HG03025 (cell line): ENCODE data around the gene GOLGA7B.

ENCODE experiments used
- ATAC-seq: cut with Tn5 transposase; IDR thresholded peaks from one replicate; pipeline ENCODE4 v1.9.1; 2021; ENCODE audit warnings: mild to moderate bottlenecking, moderate library complexity; ENCODE audit not compliant: unreplicated experiment, low FRiP score

Gene GOLGA7B

DNA sequence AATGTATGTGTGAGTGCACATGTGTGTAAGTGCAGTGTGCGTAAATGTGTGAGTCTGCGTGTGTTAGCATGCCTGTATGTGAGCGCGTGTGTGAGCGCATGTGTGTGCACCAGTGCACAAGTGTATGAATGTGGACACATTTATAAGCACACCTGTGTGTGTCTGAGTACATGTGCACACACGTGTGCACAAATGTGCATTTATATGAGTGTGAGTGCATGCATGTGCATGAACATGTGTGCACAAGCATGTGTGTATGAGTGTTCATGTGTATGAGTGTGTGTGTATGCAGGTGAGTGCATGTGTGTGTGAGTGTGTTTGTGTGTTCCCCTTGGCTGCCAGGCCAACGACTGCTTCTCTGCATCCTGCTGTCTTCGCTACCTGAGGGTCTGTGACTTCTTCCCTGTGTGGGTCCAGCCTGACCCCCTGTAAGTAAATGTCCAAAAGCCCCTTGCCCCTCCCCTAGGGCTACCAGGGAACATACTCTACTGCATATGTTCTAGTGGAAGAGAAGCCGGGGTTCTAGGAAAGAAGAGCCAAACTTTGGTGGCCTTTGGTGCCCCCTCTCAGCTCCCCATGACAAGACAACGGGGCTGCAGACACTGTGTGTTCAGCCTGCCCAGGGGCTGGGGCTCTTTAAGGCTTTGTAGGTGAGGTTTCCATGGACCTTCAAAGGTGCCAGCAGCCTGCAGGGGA, 17.0 kb downstream of the GOLGA7B start:
- no peak for ATAC-seq

DNA sequence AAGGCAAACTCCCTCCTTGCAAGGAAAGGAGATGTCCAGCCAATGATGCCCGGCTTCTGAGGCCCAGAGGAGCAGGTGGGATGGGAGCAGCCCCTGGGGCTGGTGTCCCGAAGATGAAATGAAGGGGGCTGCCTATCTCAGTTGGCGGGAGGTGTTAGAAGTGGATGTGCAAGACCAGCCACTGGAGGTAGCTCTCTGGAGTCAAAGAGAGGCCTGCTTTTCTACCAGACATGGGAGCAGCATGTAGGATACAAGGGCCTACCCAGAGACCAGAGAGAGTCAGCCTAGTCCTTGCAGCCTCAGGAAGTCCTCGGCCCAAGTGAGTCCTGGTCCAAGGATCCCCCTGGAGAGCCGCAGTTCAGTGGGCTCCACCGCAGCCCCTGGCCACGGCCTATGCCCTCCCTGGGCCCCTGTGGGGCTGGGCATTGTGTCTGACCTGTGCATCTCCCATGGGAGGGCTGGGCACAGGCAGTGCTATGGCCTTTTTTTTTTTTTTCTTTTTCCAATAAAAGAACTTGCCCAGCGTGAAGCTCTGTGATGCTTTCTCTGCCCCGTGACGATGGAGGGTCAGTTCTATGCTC, 17.7 kb downstream of the GOLGA7B start:
- no peak for ATAC-seq

DNA sequence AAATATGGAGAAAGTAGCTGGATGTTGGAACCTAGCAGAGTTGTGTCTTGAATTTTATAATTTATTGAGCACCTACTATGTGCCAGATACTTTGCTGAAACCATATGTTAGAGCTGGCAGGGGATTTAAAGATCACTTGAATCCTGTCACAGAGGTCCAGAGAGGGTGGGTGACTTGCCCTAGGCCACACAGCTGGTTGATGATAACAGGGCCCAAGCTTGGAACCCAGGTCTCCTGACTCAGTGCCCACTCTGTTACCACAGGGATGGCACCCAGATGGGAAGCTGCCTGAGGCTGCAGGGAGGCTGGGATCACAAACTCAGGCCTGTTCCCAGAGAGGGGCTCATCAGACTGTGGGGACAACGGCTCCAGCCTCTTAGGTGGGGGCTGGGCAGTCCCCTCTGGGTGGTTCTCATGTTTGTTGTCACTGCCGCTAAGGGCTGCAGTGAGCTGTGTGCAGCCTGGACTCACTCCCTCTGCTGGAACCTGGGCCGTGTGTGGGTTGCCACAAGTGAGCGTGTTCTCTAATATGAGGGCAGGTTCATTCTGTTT, 18.6 kb downstream of the GOLGA7B start:
- ATAC-seq = no peak

DNA sequence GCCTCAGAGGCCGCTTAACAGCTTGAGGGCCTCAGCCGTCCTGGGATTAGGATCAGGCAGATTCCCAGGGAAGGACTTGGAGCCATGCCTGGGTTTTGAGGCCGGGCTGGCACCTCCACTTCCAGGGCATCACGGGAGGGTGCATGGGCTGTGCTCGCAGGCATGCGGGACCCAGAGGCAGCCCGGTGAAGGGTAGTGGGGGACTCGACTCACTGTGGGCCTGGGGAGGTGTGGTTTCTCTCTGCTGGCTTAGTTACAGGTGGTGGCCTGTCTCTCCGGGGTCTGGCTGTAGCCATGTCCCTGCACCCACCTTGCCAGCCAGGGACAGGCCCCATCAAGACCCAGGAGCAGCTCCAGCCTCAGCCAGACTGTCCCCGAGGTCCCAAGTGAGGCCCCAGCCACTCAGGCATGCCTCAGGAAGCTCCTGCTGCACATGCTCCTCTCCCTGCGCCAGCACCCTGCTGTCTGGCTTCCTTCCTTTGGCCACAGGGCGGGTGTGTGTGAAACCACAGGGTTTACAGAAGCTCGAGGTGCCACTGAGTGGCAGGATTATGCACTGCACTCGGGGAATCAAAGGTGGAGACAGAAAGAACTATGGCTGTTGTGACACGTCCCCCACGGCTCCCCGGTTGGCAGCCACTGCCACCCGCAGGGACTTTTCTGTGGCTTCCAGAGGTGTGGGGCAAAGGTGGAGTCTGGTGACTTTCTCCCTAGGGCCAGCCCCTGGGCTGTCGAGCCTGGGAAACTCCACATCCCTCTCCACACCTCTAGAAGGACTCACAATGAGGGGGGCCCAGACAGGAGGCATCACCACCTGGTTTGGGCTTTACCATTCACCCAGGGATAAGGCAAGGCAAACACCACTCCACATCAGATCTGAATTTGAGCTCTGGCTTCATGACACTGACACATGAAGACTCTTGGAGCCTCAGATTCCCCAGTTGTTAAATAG, 19.7 kb downstream of the GOLGA7B start:
- peak; percentile 75 for ATAC-seq

DNA sequence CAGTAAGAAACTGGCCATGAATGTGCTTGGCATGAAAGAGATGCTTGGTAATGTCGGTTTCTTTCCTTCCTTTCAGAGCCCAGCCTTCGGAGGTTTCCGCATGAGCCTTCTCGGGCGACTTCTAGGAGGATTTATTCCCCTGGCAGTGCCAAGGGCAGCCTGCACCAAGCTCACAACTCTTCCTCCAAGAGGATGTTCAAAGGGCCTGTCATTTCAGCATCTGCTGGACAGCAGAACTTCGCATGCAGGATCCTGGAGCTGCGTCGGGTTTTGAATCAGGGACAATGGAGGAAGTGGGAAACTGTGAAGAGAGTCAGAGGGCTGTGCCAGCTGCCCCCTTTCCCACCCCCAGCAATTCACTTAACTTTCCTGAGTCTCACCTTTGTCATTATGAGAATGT, 21.3 kb downstream of the GOLGA7B start:
- ATAC-seq = no peak

DNA sequence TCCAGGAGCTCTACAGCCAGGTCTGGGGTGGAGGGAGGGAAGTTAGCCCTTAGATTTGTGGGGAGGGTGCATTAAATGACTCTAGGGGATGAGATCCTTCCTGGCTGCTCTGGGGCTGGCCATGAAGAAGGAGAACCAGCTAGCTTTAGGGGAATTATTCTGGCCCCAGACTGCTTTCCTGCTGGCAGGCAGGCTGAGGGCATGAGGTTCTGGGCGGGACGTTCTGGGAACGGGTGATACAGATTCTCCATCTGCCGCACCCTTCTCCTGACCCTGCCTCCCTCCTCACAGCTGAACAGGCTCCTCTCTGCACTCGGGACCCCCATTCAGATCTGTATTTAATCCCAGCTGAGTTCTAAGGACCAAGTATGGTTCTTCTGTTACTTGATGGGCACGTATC, 23.9 kb downstream of the GOLGA7B start:
- ATAC-seq = no peak

DNA sequence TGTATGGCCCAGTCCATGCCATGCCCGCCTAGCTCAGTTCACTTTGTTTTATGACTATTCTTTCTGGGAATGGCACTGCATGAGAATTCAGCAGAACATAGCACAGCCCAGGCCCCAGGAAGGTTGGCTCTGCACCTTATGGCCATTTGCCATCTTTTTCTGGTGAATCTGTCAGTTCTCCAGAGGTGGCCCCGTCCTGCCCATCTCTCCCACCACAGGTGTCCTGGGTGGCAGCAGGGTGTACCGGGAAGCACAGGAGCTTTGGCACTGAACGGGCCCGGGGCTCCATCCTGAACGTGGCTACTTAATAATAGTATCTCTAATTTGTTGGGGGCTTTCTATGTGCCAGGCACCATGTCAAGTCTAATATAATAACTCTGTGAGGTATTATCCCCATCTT, 24.7 kb downstream of the GOLGA7B start:
- no peak for ATAC-seq

DNA sequence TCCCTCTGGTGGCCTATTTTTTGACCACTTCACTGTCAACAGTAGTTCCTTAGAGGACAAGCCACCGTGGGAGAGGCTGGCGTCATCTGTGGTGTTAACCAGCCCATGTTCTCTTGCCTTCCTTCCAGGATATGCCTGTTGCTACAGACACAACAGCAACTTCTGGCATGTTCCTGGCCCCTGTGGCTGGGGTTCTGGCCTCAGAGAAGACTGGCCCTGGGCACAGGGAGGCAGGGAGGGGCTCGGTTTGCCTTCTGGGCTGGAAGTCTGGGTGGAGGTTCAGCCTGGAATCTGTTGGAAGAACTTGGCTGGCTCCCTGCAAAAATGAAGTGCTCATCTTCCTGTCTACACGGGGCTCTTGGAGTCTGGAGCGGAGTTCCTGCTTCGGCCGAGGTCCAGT, 25.7 kb downstream of the GOLGA7B start:
- no peak for ATAC-seq

DNA sequence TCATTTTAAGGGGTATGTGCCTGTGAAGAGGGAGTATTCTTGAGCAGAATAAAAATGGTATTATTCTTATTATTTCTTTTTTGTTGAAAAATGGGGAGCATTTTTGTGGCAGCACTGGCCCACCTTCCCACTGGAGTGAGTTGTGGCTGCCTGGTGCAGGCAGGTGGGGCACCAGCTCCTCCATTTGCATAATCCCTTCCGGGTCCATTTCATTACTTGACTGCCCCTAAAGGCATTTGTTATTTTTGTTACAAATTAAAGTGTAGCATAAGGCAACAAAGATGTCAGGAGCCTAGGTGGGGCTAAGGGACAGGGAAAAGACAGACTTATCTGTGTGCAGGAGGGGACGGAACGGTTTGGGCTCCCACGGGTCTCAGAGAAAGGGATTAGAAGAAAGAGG, 26.8 kb downstream of the GOLGA7B start:
- ATAC-seq = no peak

DNA sequence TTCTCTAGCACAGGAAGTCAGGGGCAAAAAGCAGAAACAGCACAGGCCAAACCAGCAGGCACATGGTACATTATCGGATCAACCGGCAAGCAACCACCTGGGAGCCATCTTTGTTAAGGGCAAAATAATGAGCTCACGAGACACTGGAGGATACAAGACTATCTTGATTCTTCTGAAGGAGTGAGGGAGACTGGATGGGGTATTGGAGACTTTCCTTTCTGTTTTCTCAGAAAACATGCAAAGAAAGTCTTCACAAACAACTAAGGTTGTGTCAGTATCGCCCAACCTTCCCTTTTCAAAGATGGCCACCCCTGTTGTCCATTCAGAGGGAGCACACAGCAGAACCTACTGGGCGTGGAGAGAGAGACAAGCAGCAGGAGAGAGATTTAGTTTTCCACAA, 29.6 kb downstream of the GOLGA7B start:
- ATAC-seq = no peak

DNA sequence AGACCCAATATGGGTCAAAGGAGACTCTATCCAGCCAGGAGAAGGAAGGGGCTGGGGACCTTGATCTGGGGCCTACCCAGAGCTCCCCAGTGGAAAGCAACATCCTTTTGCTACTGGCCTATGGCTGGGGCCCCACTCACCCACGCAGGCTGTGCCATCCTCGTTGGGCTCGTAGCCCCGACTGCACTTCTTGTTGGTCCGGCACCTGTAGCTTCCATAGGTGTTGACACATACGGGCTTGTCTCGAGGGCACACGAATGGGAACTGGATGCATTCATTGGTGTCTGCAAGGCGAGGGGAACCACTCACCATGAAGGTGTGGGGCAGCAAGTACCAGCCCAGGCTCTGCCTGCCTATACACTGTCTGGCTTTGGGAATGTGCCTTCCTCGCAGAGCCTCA, 30.5 kb downstream of the GOLGA7B start:
- ATAC-seq = no peak

DNA sequence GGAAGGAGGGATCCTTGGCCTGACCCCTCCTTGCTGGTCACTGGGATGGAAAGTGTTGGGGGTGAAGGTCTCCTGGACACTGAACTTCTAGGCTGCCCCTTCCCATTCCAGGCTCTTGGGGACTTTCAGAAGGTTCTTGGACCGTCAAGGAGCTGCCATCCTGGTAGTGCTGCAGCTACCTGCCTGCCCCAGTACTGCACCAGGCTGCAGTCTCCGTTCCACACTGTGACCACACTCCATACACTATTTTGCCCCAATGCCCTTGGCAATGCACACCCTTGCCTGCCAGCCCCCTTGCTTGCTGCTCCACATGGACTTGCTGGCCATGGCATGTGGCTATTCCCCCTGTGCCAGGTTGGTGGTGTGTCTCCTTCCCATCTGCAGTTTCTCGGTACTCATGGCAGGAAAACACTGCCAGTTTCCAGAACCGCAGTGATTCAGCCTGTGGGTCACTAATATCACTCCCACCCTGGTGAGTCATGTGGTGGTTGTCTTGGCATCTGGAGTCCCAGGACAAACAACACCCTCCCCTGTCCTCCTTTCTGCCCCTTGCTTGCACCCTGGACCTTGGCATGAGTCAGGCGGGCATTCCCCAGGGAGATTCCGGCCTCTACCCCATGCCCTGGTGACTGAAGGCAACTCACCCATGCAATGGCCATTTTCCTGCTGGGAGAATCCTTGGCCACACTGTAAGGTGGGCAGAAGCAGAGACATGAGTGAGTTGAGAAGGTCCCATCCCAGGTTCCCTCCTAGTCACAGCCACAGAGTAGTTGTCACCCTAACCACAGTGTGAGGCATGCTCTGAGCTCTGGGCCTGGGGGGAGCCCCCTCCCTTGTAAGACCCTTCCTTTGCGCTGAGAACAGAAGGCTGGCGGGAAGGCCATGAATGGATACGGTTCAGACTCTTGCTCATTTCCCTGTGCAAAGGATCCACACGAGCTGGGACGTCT, 32.8 kb downstream of the GOLGA7B start:
- ATAC-seq = no peak

DNA sequence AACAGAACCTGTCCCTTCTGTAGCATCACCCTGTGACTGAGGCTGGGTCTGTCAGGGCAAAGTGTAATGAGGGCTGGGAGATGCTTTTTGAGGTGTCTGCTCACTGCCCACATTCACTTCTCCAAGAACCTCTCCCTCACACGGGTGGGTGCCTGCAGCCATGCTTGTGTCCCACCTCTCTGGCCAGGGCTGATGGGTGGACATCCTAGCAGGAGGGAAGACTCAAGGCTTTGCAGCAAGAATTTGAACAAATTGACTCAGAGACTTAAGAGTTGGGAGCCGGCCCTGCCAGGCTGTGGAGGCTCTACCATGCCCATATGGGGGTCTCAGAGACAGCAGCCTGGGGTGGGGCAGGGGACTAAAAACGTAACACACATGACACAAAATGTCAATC, 33.4 kb downstream of the GOLGA7B start:
- ATAC-seq = no peak

DNA sequence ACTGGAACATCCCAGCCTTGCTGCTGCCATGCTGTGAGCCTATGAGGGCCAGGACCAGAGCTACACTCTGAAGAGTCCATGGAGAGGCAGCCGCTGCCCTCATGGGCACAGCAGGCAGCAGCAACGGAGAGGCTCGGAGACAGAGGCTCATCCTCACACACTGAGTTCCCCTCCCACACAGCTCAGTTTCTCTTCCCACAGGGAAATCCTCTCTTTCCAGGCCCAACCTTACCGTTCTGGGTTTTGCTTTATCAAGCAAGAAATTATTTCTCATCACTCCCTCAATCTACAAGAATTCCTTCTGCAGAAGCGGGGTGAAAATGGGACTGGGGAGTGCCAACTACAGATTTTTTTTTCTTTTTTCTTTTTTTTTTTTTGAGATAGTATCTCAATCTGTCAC, 36.6 kb downstream of the GOLGA7B start:
- ATAC-seq = no peak

DNA sequence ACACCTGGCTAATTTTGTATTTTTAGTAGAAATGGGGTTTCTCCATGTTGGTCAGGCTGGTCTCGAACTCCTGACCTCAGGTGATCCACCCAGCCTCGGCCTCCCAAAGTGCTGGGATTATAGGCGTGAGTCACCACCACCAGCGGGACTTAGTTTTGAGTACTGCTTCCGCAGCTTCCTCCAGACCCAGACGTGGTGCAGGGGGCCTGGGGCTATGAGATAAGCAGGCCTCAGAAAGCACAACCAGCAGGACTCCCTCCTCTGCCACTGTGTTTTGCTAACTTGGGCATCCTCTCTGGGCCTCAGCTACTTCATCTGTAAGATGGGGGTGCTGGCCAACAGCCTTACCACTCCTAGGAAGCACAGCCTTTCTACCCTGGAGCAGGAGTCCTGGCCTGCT, 37.8 kb downstream of the GOLGA7B start:
- no peak for ATAC-seq

DNA sequence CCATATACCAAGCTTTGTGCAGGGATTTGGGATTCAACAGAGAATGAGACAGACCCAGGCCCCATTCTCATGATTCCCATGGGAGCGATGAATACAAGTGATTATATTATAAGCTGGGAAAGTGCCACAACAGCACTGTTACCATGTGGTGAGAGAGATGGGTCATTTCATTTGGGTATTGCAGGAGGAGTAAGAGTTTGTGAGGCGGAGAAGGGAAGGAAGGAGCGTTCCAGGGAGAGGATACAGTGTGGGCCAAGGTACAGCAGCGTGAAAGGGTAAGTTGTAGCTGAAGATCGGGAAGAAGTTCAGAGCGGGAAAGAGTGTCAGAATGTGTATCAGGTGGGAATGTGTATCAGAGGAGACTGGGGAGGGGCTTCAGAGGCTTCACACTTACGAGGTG, 38.5 kb downstream of the GOLGA7B start:
- ATAC-seq = no peak

DNA sequence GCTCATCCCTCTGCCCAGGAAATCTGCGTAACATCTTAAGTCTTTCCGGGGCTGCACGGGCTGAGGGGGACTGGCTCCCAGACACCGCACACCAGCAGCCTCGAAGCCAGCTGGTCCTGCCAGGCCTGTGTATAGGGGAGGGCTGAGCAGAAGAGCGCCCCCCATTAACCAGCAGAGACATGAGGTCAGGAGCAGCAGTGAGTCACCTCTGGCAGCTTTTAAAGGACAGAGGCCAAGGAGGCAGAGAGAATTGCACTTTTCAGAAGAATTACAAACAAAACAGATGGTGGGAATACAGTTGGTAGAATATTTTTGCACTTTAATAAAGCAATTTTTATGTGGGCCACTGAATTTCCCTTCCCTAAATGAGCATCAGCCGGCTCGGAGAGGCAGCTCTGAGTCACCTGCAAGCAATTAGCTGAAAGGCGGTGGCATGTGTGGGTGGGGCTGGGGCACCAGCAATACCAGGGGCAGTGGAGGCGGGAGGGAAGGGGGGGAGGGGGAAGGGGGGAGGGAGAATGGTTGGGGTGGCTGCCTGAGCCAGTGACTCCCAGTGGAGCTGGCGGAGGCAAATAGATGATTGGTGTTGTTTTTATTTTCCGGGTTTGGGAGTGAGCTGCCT, 39.1 kb downstream of the GOLGA7B start:
- ATAC-seq = no peak

DNA sequence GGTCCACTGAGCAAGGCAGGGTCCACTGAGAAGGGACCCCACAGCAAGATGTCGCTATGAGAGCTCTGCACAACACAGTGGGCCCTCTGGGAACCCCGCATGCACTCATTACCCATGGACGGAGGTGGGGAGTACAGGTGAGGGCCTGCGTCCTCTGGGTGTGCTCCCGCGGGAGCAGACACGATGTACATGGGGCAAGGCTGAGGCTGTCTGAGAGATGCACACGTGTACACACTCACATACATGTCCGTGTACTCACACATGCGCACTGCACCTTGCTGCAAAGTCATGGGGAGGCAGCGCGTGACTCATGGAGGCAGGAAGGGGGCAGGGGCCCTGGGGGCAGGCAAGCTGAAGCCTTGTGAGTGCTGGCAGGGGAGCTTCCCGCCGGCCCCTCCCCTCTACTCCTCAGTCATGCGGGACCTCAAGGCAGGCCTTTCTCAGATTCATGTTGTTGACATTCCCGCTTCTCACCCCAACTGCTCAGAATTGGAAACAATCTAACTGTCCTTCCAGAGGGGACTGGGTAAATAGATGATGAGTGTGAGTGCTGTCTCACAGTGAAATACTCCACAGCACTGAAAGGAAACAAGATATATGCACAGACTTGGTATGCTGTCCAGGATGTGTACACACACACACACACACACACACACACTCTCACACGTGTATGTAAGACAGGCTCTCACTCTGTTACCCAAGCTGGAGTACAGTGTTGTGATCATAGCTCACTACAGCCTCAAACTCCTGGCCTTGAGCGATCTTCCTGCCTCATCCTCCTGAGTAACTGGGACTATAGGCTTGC, 40.0 kb downstream of the GOLGA7B start:
- no peak for ATAC-seq
